ENCODE results near the gene HARS1.
"Not testable (repeated sequence)": the region's sequence is repeated elsewhere in the genome, so short reads cannot be mapped to it uniquely, and the experiment has no call there.

Gene HARS1

DNA sequence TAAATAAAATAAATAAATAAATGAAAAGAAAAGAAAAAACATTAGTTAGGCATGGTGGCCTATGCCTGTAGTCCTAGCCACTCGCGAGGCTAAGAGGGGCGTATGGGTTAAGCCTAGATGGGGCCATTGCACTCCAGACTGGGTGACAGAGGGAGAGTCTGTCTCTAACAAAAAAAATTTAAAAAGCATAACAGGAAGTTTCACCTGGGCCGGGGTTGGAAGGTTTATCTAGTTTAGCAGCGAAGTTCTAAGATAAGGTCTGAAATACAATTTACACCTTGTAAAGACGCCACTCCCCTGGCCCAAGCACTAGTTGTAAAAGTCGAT, 27.1 kb upstream of the HARS1 start:
- ATAC-seq (ENCODE audit: insufficient read depth, low read depth) = no peak
- no peak overlapping the region for H3K4me2 ChIP-seq (ENCODE audit: insufficient read depth, low read length)

GRCh38 chr5:140716238-140716637, 25.1 kb upstream of the HARS1 start:
- not testable (repeated sequence) for H3K4me3 ChIP-seq (ENCODE audit: low read depth in 1 of 2, low read length in 2 of 2); ATAC-seq (ENCODE audit: insufficient read depth, low read depth); H3K79me2 ChIP-seq (ENCODE audit: insufficient read depth, low read length); H3K4me2 ChIP-seq (ENCODE audit: insufficient read depth, low read length); H3K9ac ChIP-seq (ENCODE audit: low read depth, low read length); H2AFZ ChIP-seq (ENCODE audit: low read depth, low read length); H4K20me1 ChIP-seq (ENCODE audit: insufficient read depth, low read length); DNase-seq; H3K36me3 ChIP-seq (ENCODE audit: insufficient read depth, low read length); H3K27ac ChIP-seq (ENCODE audit: low read length); H3K9me3 ChIP-seq (ENCODE audit: insufficient read depth, low read length, severe bottlenecking); H3K27me3 ChIP-seq (ENCODE audit: insufficient read depth, low read length, poor library complexity); H3K4me1 ChIP-seq (ENCODE audit: insufficient read depth, low read length)

More for the DNA sequence above, 27.1 kb upstream of the HARS1 start:
- H3K9me3 ChIP-seq (ENCODE audit: insufficient read depth, low read length, severe bottlenecking) = no peaks in the 10 kb centered on the region
- H4K20me1 ChIP-seq (ENCODE audit: insufficient read depth, low read length) = no peaks in the 10 kb centered on the region
- H3K4me1 ChIP-seq (ENCODE audit: insufficient read depth, low read length) = no peaks in the 10 kb centered on the region
- H2AFZ ChIP-seq (ENCODE audit: low read depth, low read length) = peak overlapping the region; percentile 39; the same call in 1 of the 2 replicates
- no peaks in the 10 kb centered on the region for H3K27me3 ChIP-seq (ENCODE audit: insufficient read depth, low read length, poor library complexity)
- no peaks in the 10 kb centered on the region for H3K36me3 ChIP-seq (ENCODE audit: insufficient read depth, low read length)
- H3K27ac ChIP-seq (ENCODE audit: low read length) = no peak overlapping the region
- no peak overlapping the region for H3K4me3 ChIP-seq (ENCODE audit: low read depth in 1 of 2, low read length in 2 of 2)
- DNase-seq = no peak
- no peak for TF ChIP-seq EZH2 (IDR thresholded peaks at IDR 0.05; ENCODE audit: borderline replicate concordance, low read depth, low read length, severe bottlenecking)
- TF ChIP-seq, protein P1, sequence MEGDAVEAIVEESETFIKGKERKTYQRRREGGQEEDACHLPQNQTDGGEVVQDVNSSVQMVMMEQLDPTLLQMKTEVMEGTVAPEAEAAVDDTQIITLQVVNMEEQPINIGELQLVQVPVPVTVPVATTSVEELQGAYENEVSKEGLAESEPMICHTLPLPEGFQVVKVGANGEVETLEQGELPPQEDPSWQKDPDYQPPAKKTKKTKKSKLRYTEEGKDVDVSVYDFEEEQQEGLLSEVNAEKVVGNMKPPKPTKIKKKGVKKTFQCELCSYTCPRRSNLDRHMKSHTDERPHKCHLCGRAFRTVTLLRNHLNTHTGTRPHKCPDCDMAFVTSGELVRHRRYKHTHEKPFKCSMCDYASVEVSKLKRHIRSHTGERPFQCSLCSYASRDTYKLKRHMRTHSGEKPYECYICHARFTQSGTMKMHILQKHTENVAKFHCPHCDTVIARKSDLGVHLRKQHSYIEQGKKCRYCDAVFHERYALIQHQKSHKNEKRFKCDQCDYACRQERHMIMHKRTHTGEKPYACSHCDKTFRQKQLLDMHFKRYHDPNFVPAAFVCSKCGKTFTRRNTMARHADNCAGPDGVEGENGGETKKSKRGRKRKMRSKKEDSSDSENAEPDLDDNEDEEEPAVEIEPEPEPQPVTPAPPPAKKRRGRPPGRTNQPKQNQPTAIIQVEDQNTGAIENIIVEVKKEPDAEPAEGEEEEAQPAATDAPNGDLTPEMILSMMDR (IDR thresholded peaks at IDR 0.05; ENCODE audit: borderline replicate concordance, extremely low read depth, low read length, poor library complexity, severe bottlenecking) = no peak
- H3K79me2 ChIP-seq (ENCODE audit: insufficient read depth, low read length) = no peaks in the 10 kb centered on the region
- H3K9ac ChIP-seq (ENCODE audit: low read depth, low read length) = no peak overlapping the region

- no peak for ATAC-seq (ENCODE audit: insufficient read depth, low read depth)
- H3K4me2 ChIP-seq (ENCODE audit: insufficient read depth, low read length) = no peak overlapping the region
- no peaks in the 10 kb centered on the region for H4K20me1 ChIP-seq (ENCODE audit: insufficient read depth, low read length)
- no peak overlapping the region for H3K9ac ChIP-seq (ENCODE audit: low read depth, low read length)
- TF ChIP-seq, protein P1 (IDR thresholded peaks at IDR 0.05; ENCODE audit: borderline replicate concordance, extremely low read depth, low read length, poor library complexity, severe bottlenecking) = no peak
- no peak for TF ChIP-seq EZH2 (IDR thresholded peaks at IDR 0.05; ENCODE audit: borderline replicate concordance, low read depth, low read length, severe bottlenecking)
- no peak for DNase-seq
- no peak overlapping the region for H2AFZ ChIP-seq (ENCODE audit: low read depth, low read length)
- peaks cover 26% of the 10 kb centered on the region for H3K4me1 ChIP-seq (ENCODE audit: insufficient read depth, low read length)
- no peaks in the 10 kb centered on the region for H3K27me3 ChIP-seq (ENCODE audit: insufficient read depth, low read length, poor library complexity)
- no peak overlapping the region for H3K4me3 ChIP-seq (ENCODE audit: low read depth in 1 of 2, low read length in 2 of 2)
- no peaks in the 10 kb centered on the region for H3K9me3 ChIP-seq (ENCODE audit: insufficient read depth, low read length, severe bottlenecking)
- H3K79me2 ChIP-seq (ENCODE audit: insufficient read depth, low read length) = no peaks in the 10 kb centered on the region
- H3K36me3 ChIP-seq (ENCODE audit: insufficient read depth, low read length) = no peaks in the 10 kb centered on the region
- no peak overlapping the region for H3K27ac ChIP-seq (ENCODE audit: low read length)
Observed at GRCh38 chr5:140713562-140714094, 22.5 kb upstream of the HARS1 start.

DNA sequence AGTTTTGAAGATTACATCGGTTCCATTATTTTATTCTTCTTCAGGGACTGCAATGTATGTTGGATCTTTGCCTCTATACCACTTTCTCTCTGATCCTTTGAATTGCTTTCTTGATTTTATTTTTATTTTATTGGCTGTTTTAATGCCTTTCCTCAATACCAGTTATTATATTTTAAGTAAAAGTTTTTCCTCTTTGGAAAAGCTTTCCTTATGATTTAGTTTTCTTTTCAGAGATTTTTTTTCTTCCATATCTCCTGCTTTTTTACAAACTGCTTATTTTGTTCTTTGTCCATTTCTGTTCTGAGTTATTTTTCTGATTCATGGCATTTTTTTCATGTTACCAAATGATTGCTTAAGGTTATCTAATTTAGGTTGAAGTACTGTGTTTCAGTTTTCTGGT, 20.6 kb upstream of the HARS1 start:
- no peak for TF ChIP-seq EZH2 (IDR thresholded peaks at IDR 0.05; ENCODE audit: borderline replicate concordance, low read depth, low read length, severe bottlenecking)
- TF ChIP-seq, protein P1 (IDR thresholded peaks at IDR 0.05; ENCODE audit: borderline replicate concordance, extremely low read depth, low read length, poor library complexity, severe bottlenecking) = no peak
- no peak overlapping the region for H3K27ac ChIP-seq (ENCODE audit: low read length)
- H3K4me3 ChIP-seq (ENCODE audit: low read depth in 1 of 2, low read length in 2 of 2) = peak overlapping the region; percentile 78 to 99; a peak in 2 of 4 replicates
- no peak overlapping the region; the same call in 1 of the 2 replicates for H3K9ac ChIP-seq (ENCODE audit: low read depth, low read length)
- peak overlapping the region; percentile 97 for H3K4me2 ChIP-seq (ENCODE audit: insufficient read depth, low read length)
- no peaks in the 10 kb centered on the region for H3K79me2 ChIP-seq (ENCODE audit: insufficient read depth, low read length)
- no peak for ATAC-seq (ENCODE audit: insufficient read depth, low read depth)
- H2AFZ ChIP-seq (ENCODE audit: low read depth, low read length) = no peak overlapping the region
- no peak for DNase-seq
- H3K36me3 ChIP-seq (ENCODE audit: insufficient read depth, low read length) = peaks cover 6% of the 10 kb centered on the region; the same call in 1 of the 2 replicates
- H3K27me3 ChIP-seq (ENCODE audit: insufficient read depth, low read length, poor library complexity) = no peaks in the 10 kb centered on the region
- peaks cover 26% of the 10 kb centered on the region for H3K4me1 ChIP-seq (ENCODE audit: insufficient read depth, low read length)
- no peaks in the 10 kb centered on the region for H4K20me1 ChIP-seq (ENCODE audit: insufficient read depth, low read length)
- H3K9me3 ChIP-seq (ENCODE audit: insufficient read depth, low read length, severe bottlenecking) = no peaks in the 10 kb centered on the region

Data from DND-41 (cell line).